ENCODE data around the gene CEMIP. TPM values are rescaled to one million over a fixed set of nuclear protein-coding genes. Genes with fewer than 3 reads are reported as not detected.

The CEMIP gene
- total and polyA plus RNA-seq, 12 donors, result 0.01 to 1.9 (median 0.23) TPM; not detected in 1

Small RNA genes lying within 50 kb of the gene (microRNA-seq; reads per million reads assigned to microRNA genes)
- gene MIR4514 (0 reads per million in 2 donors), gene MIR549A (0 reads per million in 2 donors)

Other genes starting within 250 kb of the CEMIP start
- gene ABHD17C, start 84.1 kb upstream of the CEMIP start, total RNA-seq, result 1 to 10 TPM; 3.4 to 8.5 (median 4.6) TPM
- gene ABHD17C, start 84.1 kb upstream of the CEMIP start, polyA plus RNA-seq, result 1 to 10 TPM; 2.3 to 2.8 TPM
- 10 to 100 TPM; 11.1 to 17.6 (median 15.2) TPM for gene MESD, start 210.4 kb downstream of the CEMIP start, total RNA-seq
- 10 to 100 TPM; 13.4 TPM for gene MESD, start 210.4 kb downstream of the CEMIP start, polyA plus RNA-seq
- gene TLNRD1, start 221.6 kb downstream of the CEMIP start, total RNA-seq, result 10 to 100 TPM in 2 of 10 donors, 1 to 10 TPM in 8; 4.3 to 19.4 (median 6.3) TPM
- 1 to 10 TPM; 5.1 to 8.5 TPM for gene TLNRD1, start 221.6 kb downstream of the CEMIP start, polyA plus RNA-seq

Measured in heart right ventricle (tissue), 12 donors.